GM23248 (cell line): ENCODE measurements around the gene POU4F2.

ENCODE experiments used
- EZH2 ChIP-seq: fragments of 200-600 bp; sonication (generic); IDR thresholded peaks from 2 replicates; pipeline ENCODE4 v1.6.1; 2018; ENCODE audit warnings: antibody characterized with exemption, mild to moderate bottlenecking; ENCODE audit not compliant: insufficient read depth, poor library complexity, severe bottlenecking
- EZH2phosphoT487 ChIP-seq: fragments of 200-600 bp; sonication (generic); IDR thresholded peaks from 2 replicates; pipeline ENCODE4 v1.6.1; 2018; ENCODE audit warnings: antibody characterized with exemption, moderate library complexity, mild to moderate bottlenecking, low read depth; ENCODE audit not compliant: insufficient read depth

- TF ChIP-seq EZH2 (no peak), EZH2phosphoT487 (no peak)
These were observed 5.2 kb downstream of the POU4F2 start for GRCh38 chr4:146643812-146644401.
